DMS114 treated with DMSO at 0.1 percent for 48 hours (cell line): ENCODE data around the gene FCHSD1.
"Not testable (repeated sequence)": the region's sequence is repeated elsewhere in the genome, so short reads cannot be mapped to it uniquely, and the experiment has no call there.

Source experiments
- DNase-seq: peaks from one replicate; lab custom pipeline; 2025; ENCODE audit not compliant: unreplicated experiment; lab: John Stamatoyannopoulos, UW

The FCHSD1 gene

GRCh38 chr5:141618030-141618803, 33.0 kb downstream of the FCHSD1 start:
- no peak for DNase-seq

GRCh38 chr5:141617682-141618029, 33.6 kb downstream of the FCHSD1 start:
- no peak for DNase-seq

GRCh38 chr5:141617128-141617527, 34.1 kb downstream of the FCHSD1 start:
- DNase-seq: no peak

- no peak for DNase-seq
These were observed 35.1 kb downstream of the FCHSD1 start for GRCh38 chr5:141615991-141616720.

- DNase-seq: no peak
These were observed 37.9 kb downstream of the FCHSD1 start for GRCh38 chr5:141613344-141613743.

- no peak for DNase-seq
These were observed 39.9 kb downstream of the FCHSD1 start for GRCh38 chr5:141611289-141611688.

GRCh38 chr5:141609921-141610320, 41.3 kb downstream of the FCHSD1 start:
- DNase-seq: not testable (repeated sequence)

- no peak for DNase-seq
These were observed 42.2 kb downstream of the FCHSD1 start for GRCh38 chr5:141609044-141609443.

GRCh38 chr5:141608557-141608956, 42.7 kb downstream of the FCHSD1 start:
- no peak for DNase-seq

- no peak for DNase-seq
These were observed 43.2 kb downstream of the FCHSD1 start for GRCh38 chr5:141608046-141608445.

GRCh38 chr5:141605523-141606277, 45.5 kb downstream of the FCHSD1 start:
- no peak for DNase-seq

- no peak for DNase-seq
These were observed 47.1 kb downstream of the FCHSD1 start for GRCh38 chr5:141603923-141604717.

- no peak for DNase-seq
These were observed 48.6 kb downstream of the FCHSD1 start for GRCh38 chr5:141602606-141603005.

- DNase-seq: no peak
These were observed 52.5 kb downstream of the FCHSD1 start for GRCh38 chr5:141598391-141599345.

- DNase-seq: no peak
These were observed 53.4 kb downstream of the FCHSD1 start for GRCh38 chr5:141597814-141598213.

- no peak for DNase-seq
These were observed 53.8 kb downstream of the FCHSD1 start for GRCh38 chr5:141597394-141597793.

GRCh38 chr5:141596867-141597266, 54.4 kb downstream of the FCHSD1 start:
- DNase-seq: no peak

- DNase-seq: no peak
These were observed 61.1 kb downstream of the FCHSD1 start for GRCh38 chr5:141590127-141590526.
